ENCODE measurements around the gene FAM53B.

- TF ChIP-seq CTCF (IDR thresholded peaks at IDR 0.05) (no peak), EP300 (IDR thresholded peaks at IDR 0.05) (no peak)
Measured at GRCh38 chr10:124707551-124707950, 36.6 kb downstream of the FAM53B start.
